DMS153 treated with DMSO at 0.1 percent for 48 hours (cell line): ENCODE results near the gene SH2D7.

Experiments used
- DNase-seq: peaks from one replicate; lab custom pipeline; 2025; ENCODE audit not compliant: unreplicated experiment; lab: John Stamatoyannopoulos, UW

Gene SH2D7

GRCh38 chr15:78077053-78077870 lies 15.1 kb upstream of the SH2D7 start, which contains the start of gene TBC1D2B:
TSS of gene TBC1D2B (minus strand) at chr15:78077711. CDS start at chr15:78077652, 59 bp downstream.
- DNase-seq = no peak

- DNase-seq = no peak
These were observed 14.5 kb upstream of the SH2D7 start for GRCh38 chr15:78077871-78078210.

DNA sequence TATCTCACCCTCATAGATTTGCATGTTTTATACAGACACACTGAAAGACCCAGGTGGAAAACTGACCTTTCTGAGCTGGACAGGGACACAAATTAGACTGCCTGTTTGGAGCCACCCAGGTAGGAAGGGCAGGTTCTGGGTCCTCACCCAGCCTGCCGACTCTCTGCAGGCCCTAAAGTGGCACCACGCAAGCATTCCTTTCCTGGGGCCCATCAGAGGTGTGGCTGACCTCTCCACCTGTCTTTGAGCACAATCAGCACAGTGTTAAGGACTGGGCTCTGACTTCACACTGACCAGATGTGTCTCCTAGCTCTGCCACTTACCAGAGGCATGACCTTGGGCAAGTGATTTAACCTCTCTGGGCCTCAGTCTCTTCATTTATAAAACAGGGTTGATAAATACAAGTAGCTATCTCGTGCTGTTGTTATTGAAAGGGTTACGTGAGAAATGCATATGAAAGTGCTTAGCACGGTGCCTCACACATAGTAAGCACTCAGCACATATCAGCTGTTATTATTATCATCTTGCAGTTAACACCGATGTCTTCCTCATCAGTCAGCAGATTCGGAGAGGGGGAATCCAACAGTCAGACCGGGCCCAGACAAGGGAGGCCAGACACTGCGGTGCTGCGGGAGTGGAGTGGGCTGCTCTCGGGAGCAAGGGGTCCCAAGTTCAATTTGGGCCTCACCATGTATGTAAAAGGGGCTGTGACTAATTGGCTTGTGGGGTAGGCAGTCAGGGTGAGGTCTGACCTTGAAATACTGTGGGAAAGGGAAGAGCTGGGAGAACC lies 12.9 kb upstream of the SH2D7 start:
- no peak for DNase-seq

DNA sequence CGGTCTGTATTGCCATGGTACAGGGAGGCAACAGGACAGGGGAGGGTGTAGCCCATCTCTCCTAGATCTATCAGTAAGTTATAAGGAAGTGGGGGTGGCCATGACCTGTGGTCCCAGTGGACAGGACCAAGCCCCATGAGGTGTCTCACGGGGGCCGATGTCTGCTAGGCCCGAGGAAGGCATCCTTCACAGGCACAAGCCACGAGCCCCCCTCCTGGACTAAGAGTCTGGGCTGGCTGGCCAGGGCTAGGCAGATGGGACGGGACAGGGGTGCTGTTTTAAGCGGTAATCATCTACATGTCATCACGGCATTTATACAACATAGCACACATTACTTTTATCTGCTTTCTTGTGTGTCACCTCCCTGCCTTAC lies 12.3 kb upstream of the SH2D7 start:
- no peak for DNase-seq

GRCh38 chr15:78082106-78082742 lies 10.1 kb upstream of the SH2D7 start:
- no peak for DNase-seq

DNA sequence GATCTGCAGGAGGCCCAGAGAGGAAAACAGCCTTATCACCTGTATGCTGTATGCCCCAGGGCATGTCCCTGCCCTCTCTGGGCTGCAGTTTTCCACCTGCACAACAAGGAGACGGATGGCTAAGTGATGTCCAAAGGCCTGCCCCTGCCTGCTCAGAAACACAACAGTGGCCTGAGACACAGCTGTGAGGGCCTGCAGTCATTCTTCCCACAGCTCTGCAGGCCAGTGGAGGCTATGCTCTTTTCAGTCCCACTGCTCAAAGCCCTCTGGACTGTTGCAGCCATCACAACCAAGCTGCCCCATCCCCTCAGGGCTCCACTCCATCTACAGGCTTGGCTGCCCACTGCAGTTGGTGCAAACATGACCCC lies 9.6 kb upstream of the SH2D7 start:
- DNase-seq = no peak

DNA sequence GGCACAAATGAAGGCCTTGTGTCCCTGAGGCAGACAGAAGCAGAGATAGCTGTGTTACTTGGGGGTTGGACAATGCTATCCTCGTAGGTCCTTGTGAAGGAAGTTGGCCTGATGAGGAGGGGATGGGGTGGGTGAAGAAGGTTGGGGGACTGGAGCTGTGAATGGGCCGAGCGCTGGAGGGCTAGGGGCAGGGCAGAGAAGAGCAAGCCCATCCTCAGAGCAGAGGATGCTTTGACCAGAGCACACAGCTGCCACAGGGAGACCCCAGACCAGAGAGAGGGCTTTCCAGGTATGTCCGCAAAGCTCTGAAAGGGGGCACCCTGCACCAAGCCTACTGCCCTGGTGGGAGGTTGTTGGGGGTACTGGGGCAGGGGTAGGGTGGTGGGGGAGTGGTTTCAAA lies 9.2 kb upstream of the SH2D7 start:
- DNase-seq = no peak

DNA sequence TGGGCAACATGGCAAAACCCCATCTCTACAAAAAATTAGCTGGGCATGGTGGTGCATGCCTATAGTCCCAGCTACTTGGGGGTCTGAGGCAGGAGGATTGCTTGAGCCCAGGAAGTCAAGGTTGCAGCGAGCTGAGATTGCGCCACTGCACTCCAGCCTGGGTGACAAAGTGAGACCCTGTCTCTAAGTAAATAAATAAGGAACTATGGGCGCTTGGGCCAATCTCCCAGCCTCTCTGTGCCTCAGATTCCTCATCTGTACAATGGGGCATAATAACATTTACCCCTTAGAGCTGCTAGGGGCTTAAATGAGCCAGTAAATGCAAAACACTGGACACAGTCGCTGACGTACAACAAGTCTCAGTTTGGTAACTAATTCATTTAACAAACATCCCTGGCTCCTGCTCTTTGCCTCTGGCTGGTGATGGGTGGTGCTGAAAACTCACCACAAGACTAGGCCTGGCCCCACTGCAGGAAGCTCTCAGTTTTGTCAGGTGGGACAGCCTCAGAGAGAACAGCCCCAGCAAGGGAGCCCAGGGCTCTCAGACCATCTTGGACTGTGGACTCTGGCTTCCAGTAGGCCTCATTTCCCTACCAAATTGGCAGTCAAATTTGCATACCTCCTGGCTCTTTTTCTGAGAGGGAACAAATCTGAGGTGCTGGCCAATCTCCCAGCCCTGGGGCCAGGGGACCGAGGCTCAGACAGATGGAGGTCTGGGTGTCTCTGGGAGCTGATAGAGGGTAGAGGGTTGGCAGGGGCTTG lies 8.5 kb upstream of the SH2D7 start:
- no peak for DNase-seq

GRCh38 chr15:78084449-78084750 lies 8.0 kb upstream of the SH2D7 start:
- no peak for DNase-seq

DNA sequence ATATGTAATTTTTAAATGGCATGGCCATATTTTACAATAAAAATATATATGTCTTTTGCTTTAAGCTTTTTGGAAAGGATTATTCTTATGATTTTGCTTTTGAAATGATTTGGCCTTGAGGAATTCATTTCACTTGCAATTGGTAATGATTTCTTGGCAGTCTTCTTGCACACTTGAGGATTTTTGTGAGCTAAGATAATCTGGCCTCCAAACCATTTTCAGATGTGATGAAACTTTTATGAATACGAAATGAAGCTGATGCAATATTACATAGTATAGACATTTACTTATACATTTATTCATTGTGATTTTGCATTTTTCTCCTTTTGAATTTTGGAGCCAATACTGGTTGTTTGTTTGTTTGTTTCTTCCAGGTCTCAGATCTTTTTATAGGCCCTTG lies 6.4 kb upstream of the SH2D7 start:
- DNase-seq = no peak

DNA sequence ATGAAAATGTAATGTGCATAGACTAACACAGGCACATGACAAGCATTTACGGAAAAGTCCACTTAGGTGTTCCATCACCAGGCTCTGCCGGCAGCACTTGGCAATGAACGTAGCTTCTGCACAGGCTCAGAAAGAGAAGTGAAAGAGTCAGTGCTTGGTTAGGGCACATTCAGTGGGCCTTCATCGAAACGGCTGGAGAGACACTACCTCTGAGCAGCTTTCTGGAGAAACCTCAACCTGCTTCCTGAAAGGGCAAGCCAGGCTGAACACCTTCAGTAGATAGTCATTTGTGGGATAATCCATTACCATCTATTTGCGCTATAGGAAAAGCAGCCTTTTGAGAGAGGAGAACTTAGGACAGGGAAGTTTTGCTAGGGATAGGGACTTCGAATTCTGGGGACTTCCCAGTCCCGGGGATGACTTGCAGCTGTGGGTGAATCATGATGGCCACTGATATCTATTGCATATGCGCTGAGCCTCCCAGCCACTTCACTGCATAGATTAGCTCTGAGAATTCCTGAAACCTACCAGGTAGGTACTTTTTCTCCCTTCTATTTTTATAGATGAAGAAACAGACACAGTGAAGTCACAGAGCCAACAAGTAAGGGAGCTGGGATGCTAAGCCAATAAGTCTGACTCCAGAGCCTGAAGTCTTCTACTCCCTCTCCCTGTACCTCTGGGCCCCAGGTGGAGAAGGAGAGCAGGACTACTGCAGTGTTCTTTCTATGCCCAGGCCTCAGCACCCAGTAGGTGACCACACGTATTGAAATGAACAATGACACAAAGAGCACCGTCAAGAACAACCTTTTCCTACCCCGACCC lies 4.2 kb upstream of the SH2D7 start:
- no peak for DNase-seq

GRCh38 chr15:78088773-78089080 lies 3.6 kb upstream of the SH2D7 start:
- DNase-seq = no peak

GRCh38 chr15:78090422-78091063 lies 1.8 kb upstream of the SH2D7 start:
- no peak for DNase-seq

GRCh38 chr15:78093242-78094020 lies 1.1 kb downstream of the SH2D7 start:
- no peak for DNase-seq

DNA sequence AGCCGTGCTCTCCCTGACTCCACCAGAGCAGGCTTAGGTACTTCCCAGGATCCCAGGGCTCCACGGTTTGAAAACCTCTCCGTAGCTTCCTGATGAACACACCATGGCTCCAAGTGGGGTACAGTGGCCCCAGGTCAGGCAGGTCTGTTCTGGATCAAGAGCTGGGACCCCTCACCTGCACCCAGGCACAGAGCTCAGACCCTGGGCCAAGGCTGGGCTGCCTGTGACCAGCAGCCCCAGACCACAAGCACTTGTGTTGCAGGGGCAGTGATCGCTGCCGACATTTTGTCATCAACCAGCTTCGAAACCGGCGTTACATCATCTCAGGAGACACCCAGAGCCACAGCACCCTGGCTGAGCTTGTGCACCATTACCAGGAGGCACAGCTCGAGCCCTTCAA lies 5.3 kb downstream of the SH2D7 start:
- DNase-seq = no peak

DNA sequence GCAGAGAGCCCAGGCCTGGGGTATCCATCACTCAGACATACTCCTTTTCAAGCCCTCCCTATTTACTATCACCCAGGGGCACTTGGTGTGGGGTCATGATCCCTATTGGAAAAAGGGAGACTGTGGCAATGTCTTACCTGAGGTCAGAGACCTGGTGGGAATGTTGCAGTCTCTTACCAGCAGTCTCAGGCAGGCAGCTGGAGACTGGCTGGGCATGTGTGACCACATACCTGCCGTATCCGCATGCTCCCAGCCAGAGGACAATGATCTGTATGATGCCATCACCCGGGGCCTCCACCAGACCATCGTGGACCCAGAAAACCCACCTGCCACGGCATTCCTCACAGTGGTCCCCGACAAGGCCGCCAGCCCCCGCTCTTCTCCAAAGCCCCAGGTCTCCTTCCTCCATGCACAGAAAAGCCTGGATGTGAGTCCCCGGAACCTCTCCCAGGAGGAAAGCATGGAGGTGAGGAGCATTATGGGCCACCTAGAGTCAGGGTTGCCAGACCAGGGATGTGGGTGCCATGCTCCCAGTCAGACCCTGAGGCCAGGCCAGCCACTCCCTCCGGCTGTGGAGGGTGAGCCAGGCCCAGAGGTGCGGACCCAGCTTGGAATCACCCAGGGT lies 5.9 kb downstream of the SH2D7 start:
- DNase-seq = no peak

- no peak for DNase-seq
These were observed 8.5 kb downstream of the SH2D7 start for GRCh38 chr15:78100886-78101285.

- DNase-seq = no peak
These were observed 9.2 kb downstream of the SH2D7 start for GRCh38 chr15:78101423-78102105.

- no peak for DNase-seq
These were observed 9.8 kb downstream of the SH2D7 start for GRCh38 chr15:78102211-78102610.
